Measurements from ENCODE around the gene MON1A. TPM values are rescaled to one million over a fixed set of nuclear protein-coding genes. Genes with fewer than 3 reads are reported as not detected.
"Not testable (repeated sequence)": the region's sequence is repeated elsewhere in the genome, so short reads cannot be mapped to it uniquely, and the experiment has no call there.

MON1A gene
- total RNA-seq, 1 donor from 2014 or later, result 18.1 TPM

DNA sequence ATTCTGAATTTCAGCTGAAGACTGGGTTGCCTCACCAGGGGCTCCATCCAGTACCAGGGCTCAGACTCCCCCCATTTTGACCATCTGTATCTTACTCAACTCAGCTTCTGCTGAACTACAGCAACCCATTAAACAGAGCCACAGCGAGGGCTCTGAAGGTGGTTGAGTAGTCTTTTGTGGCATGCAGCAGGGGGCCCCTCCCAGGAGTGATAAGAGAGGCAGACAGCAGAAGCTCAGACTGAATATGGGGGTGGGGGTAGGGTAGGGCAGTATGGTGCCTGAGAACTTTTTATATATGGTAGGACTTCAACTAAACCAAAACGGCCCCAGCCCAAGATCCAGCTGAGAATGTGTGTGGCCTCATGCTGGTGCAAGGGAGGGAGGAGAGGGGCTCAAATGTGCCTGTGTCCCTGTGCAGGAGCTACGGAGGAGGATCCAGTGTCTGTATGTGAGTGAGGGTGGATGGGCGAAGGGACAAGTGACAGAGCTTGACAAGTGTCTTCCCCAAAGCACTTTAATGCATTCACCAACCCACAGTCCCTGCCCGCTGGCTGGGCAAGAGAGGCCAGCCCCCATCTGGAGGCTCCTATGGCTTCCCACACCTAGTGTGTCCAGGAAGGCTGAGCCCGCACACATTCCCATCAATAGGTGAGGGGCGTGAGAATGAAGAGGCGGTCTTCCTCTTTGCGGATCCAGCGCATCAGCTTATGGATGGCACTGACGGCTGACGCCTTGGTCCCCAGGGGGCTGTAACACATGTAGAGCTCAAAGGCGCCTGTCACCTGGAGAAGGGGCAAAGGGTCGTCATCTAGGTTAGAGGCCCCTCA, 21.0 kb downstream of the MON1A start:
- H3K4me3 ChIP-seq (ENCODE audit: low read depth, low read length), result no peak overlapping the region
- TF ChIP-seq, protein P1, sequence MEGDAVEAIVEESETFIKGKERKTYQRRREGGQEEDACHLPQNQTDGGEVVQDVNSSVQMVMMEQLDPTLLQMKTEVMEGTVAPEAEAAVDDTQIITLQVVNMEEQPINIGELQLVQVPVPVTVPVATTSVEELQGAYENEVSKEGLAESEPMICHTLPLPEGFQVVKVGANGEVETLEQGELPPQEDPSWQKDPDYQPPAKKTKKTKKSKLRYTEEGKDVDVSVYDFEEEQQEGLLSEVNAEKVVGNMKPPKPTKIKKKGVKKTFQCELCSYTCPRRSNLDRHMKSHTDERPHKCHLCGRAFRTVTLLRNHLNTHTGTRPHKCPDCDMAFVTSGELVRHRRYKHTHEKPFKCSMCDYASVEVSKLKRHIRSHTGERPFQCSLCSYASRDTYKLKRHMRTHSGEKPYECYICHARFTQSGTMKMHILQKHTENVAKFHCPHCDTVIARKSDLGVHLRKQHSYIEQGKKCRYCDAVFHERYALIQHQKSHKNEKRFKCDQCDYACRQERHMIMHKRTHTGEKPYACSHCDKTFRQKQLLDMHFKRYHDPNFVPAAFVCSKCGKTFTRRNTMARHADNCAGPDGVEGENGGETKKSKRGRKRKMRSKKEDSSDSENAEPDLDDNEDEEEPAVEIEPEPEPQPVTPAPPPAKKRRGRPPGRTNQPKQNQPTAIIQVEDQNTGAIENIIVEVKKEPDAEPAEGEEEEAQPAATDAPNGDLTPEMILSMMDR (IDR thresholded peaks at IDR 0.05; ENCODE audit: insufficient read depth, low read length, poor library complexity, severe bottlenecking), result no peak
- H3K36me3 ChIP-seq (ENCODE audit: control insufficient read depth, insufficient read depth, low read length), result no peaks in the 10 kb centered on the region
- H3K27me3 ChIP-seq (ENCODE audit: control insufficient read depth, insufficient read depth, low read length), result no peaks in the 10 kb centered on the region
- no peak for DNase-seq (ENCODE audit: low read depth)

DNA sequence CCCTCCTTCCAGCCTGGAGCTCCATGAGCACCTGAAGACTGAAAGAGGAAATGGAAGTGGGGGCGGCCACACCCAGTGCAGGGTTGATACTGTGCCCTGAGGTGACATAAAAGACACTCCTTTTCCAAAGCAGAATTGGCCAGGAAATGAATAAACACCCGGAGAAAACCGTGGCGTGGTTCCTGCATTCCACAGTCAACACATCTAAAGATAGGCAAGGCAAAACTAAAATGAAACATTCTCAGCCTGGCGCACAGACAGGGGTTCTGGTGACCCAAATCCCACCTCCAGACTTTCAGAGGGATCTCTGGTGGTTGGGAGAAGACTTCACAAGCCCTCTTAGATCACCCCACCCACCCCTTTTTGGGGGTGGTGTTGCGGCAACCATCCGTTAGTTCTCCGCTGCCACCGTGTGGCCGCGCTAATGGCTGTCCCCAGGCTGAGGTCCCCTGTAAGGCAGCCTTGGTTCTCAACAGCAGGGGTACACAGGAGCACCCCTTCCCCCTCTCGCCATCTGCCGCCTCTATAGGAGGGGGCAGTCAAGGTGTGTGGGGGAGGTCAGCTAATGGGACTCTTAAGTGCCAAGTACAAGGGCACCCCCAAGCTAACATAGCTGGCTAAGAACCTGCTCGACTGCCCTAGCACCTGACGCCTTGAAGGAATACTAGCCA, 23.4 kb downstream of the MON1A start:
- no peaks in the 10 kb centered on the region for H3K27me3 ChIP-seq (ENCODE audit: control insufficient read depth, insufficient read depth, low read length)
- H3K4me3 ChIP-seq (ENCODE audit: low read depth, low read length), result no peak overlapping the region
- no peak for DNase-seq (ENCODE audit: low read depth)
- H3K36me3 ChIP-seq (ENCODE audit: control insufficient read depth, insufficient read depth, low read length), result no peaks in the 10 kb centered on the region
- TF ChIP-seq, protein P1 (IDR thresholded peaks at IDR 0.05; ENCODE audit: insufficient read depth, low read length, poor library complexity, severe bottlenecking), result peak; percentile 70

DNA sequence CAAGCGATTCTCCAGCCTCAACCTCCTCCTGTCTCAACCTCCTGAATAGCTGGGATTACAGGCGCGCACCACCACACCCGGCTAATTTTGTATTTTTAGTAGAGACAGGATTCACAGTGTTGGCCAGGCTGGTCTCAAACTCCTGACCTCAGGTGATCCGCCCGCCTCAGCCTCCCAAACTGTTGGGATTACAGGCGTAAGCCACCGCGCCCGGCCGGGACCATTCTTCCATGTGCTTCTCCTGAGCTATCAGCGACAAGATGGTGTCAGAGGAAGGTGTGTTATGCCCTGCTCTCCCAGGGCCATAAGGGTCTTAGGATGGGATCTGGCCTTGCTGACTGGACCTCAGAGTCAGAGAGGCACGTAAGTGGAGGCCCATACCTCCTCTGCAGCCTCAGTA, 25.2 kb downstream of the MON1A start:
- H3K27me3 ChIP-seq (ENCODE audit: control insufficient read depth, insufficient read depth, low read length); H3K4me3 ChIP-seq (ENCODE audit: low read depth, low read length); H3K36me3 ChIP-seq (ENCODE audit: control insufficient read depth, insufficient read depth, low read length); DNase-seq (ENCODE audit: low read depth): not testable (repeated sequence)

DNA sequence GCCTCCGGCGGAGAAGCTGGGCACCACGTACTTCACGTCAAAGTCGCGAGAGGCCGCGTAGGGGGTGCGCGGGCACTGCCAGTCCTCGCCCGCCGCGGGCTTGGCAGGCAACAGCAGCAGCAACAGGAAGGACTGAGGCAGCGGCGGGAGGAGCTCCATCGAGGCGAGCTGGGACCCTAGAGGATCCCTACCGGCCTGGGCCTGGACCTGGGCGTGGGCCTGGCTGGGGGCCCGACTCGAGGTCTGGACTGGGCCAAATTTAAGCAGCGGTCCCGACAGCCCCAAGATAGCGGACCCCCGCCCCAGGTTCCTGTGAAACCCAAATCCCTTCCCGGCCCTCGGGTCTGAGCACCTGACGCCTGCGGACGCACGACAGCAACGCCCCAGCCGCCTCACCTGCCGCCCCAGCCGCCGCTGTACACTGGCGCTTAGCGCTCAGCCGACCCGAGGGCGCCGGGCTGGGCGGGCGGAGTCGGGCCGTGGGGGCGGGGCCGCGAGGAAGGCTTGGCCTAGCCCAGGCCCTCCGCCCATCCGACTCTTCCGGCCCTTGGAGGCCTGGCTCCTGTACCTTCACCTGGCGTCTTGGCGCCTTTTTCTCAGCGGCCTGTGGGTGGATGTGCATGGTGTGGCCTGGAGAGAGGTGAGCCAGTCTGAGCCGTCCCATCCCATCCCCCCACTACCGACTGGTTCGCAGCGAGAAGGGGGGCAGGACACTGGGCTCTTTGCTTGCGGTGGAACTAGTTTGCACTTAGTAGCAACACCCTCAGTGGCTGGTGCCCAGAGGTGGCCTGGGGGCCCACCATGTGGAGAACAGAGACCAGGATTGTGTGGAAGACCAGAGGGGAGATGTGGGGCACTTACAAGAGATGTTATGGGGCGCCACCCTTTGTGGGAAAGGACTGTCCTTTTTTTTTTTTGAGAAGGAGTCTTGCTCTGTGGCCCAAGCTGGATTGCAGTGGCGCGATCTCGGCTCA, 25.9 kb downstream of the MON1A start, which contains the start of gene MST1R:
TSS of gene MST1R (minus strand) at position 423 of the 974 bp plus-strand sequence. CDS start at position 159, 264 bp downstream.
- H3K27me3 ChIP-seq (ENCODE audit: control insufficient read depth, insufficient read depth, low read length), result no peaks in the 10 kb centered on the region
- TF ChIP-seq, protein P1 (IDR thresholded peaks at IDR 0.05; ENCODE audit: insufficient read depth, low read length, poor library complexity, severe bottlenecking), result no peak
- H3K36me3 ChIP-seq (ENCODE audit: control insufficient read depth, insufficient read depth, low read length), result no peaks in the 10 kb centered on the region
- DNase-seq (ENCODE audit: low read depth), result no peak
- H3K4me3 ChIP-seq (ENCODE audit: low read depth, low read length), result peak within 1 kb of the TSS; percentile 6

DNA sequence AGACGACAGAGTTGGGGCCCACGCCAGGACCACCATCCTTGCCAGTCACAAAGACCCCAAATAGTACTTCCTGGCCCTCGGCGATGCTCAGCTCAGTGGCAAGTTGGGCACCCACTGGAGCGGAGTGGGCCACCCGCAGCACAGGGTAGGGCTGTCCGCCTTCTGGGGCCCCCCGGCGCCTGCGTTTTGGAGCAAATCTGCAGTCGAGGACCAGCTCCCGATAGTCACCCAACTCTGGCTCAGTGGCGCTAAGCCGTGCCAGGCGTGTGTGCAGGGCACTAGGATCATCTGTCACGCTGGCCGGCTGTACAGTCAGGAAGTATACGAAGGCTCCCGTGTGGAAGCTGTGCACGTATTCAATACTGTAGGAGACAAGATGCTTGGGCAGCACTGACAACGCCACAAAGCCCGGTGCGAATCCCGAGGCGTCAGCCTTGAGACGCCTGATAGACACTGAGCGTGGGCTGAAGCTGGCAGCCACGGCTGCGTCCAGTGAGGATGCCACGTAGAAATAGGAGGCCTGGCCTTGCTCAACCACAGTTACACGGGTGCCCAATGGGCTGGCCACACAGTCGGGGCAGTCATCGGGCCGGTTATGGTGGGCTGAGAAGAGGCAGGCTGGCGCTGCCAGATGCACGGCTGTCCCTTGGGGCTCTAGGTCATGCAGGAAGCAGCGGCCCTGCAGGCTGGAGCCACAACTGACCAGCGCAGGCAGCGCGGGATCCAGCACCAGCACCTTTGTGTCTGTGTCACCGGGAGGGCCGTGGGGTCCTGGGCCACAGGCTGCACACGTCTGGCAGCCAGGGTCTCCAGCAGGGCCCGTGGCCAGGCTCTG, 26.9 kb downstream of the MON1A start:
- TF ChIP-seq, protein P1 (IDR thresholded peaks at IDR 0.05; ENCODE audit: insufficient read depth, low read length, poor library complexity, severe bottlenecking), result no peak
- Histone ChIP-seq H3K27me3 (ENCODE audit: control insufficient read depth, insufficient read depth, low read length) (no peaks in the 10 kb centered on the region), H3K4me3 (ENCODE audit: low read depth, low read length) (no peak overlapping the region), H3K36me3 (ENCODE audit: control insufficient read depth, insufficient read depth, low read length) (no peaks in the 10 kb centered on the region)
- DNase-seq (ENCODE audit: low read depth), result no peak
